ENCODE measurements around the gene SFTPA1.
"Not testable (repeated sequence)": the region's sequence is repeated elsewhere in the genome, so short reads cannot be mapped to it uniquely, and the experiment has no call there.

The SFTPA1 gene

DNA sequence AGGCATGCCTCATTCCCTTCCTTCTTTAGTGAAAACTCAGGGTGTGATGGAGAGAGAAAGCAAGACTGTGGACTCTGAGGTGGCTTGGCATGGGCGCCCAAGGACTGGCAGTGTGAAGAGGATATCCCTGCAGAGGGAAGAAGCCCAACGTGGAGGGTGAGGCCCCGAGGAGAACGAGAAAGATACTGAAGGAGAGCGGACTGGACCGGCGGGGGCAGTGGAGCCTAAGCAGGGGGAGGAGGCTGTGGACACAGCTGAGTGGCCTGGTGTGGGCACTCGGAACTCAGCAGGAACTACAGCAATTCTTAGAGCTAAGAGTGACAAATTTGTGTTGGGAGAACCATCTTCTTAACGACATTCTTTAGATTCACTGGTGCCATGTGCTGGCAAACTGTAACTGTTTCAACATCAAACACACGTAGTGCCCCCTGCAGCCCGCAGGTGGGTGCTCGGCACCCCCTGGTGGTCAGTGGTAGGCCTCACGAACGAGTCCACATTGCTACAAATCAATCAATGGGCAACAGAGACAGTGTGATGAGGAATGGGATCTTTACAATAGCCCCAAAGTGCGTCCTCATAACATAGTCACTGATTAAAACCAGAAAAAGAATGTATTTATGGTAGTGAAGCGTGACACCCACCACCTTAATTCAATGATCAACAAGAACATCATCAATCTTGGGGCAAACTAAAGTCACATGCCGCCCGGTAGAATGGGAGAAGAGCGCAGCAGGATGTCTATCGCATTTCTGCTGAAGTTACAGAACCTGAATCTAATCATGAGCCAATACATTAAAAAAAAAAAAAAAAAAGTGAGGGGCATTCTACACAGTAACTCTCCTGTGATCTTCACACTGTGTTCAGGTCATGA is 2.0 kb upstream of the SFTPA1 start:
- H3K4me3 ChIP-seq, result no peak overlapping the region
- H3K27ac ChIP-seq, result no peak overlapping the region

DNA sequence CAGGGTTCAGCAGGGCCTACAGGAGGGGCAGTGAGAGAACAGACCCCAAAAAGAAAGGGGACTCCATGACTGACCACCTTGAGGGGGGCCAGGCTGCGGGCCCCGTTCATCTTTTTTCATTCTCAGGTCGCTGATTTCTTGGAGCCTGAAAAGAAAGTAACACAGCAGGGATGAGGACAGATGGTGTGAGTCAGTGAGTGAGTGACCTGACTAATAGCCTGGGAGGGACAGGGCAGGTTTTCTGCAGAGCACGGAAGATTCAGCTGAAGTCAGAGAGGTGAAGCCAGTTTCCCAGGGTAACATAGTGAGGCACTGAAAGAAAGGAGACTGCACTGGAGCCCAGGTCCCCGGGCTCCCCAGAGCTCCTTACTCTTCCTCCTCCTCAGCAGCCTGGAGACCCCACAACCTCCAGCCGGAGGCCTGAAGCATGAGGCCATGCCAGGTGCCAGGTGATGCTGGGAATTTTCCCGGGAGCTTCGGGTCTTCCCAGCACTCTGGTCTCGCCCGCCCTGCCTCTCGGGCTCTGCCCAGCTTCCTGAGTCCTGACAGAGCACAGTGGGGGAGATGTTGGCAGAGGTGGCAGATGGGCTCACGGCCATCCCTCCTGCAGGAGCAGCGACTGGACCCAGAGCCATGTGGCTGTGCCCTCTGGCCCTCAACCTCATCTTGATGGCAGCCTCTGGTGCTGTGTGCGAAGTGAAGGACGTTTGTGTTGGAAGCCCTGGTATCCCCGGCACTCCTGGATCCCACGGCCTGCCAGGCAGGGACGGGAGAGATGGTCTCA is 646 bp downstream of the SFTPA1 start:
- H3K27ac ChIP-seq, H3K4me3 ChIP-seq: not testable (repeated sequence)

DNA sequence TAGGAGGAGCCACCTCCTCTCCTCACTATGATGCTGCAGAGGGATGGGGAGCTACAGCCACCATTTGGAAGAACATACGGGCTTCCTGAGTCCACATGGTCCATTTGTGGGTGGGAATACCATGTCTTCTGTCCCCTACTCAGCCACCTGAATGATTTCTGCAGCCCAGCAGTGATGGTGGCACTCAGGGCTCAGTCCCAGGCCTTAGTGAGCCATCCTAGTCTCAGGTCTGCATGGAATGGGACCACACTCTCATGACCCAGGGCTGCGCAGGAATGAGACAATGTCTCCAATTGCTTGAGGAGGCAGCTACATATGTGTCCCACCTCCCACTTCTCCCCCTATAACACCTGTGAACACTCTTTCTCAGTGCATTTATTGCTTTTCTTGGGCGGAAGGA is 4.8 kb downstream of the SFTPA1 start:
- Histone ChIP-seq H3K4me3 (no peak overlapping the region), H3K27ac (no peak overlapping the region)

DNA sequence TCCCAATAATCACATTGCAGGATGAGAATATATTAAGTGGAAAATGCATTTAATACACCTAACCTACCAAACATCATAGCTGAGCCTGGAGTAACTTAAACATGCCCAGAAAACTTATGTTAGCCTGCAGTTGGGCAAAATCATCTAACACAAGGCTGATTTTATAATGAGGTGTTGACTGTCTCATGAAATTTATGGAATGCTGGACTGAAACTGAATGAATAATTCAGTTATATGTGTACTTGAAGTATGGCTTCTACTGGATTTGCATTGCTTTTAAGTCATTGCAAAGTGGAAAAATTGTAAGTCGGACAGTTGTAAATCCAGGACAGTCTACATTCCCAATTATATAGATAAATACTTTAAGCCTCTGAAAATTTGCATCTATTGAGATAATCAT is 5.4 kb downstream of the SFTPA1 start:
- H3K27ac ChIP-seq, result no peak overlapping the region
- no peak overlapping the region for H3K4me3 ChIP-seq

DNA sequence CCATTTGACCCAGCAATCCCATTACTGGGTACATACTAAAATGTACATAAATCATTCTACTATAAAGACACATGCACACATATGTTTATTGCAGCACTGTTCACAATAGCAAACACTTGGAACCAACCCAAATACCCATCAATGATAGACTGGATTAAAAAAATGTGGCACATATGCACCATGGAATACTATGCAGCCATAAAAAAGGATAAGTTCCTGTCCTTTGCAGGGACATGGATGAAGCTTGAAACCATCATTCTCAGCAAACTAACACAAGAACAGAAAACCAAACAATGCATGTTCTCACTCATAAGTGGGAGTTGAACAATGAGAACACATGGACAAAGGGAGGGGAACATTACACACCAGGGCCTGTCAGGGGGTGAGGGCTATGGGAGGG is 12.9 kb downstream of the SFTPA1 start:
- not testable (repeated sequence) for H3K4me3 ChIP-seq, H3K27ac ChIP-seq

DNA sequence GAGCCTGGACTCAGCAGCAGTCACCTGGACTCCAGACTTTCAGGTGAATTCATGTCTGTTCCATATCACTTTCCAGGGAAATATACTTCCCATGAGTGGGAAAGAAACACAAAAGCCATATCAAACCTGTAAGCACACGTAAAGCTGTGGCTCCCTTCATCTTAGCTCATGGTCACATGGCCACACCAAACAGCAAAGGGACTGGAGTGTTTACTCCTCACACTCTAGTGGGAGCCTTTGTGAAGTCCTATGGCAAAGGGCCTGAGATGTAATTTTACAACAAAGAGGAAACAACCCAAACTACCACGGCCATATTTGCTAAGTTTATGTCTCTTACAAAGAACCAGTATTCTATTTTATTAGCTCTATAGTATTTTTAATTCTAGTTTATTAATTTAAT is 16.3 kb downstream of the SFTPA1 start:
- Histone ChIP-seq H3K4me3 (no peak overlapping the region), H3K27ac (no peak overlapping the region)

DNA sequence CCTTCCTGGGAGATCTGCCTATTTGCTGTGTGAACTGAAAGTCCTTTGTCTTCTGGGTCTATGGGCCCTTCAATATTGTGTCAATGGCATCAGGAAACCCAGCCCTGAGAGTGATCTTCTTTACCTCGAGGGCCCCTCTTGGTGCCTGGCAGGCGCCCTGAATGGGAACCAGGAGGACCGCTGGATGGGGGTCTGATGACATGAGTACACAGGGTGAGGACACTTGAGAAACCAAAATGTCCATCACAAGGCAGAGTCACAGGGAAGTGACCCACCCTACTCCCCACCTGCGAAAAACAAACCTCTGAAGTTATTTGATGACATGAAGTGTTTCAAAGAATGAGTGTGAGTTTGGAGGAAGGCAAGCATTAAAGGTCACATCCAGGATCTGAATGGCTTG is 17.3 kb downstream of the SFTPA1 start:
- Histone ChIP-seq H3K27ac (no peak overlapping the region), H3K4me3 (no peak overlapping the region)

DNA sequence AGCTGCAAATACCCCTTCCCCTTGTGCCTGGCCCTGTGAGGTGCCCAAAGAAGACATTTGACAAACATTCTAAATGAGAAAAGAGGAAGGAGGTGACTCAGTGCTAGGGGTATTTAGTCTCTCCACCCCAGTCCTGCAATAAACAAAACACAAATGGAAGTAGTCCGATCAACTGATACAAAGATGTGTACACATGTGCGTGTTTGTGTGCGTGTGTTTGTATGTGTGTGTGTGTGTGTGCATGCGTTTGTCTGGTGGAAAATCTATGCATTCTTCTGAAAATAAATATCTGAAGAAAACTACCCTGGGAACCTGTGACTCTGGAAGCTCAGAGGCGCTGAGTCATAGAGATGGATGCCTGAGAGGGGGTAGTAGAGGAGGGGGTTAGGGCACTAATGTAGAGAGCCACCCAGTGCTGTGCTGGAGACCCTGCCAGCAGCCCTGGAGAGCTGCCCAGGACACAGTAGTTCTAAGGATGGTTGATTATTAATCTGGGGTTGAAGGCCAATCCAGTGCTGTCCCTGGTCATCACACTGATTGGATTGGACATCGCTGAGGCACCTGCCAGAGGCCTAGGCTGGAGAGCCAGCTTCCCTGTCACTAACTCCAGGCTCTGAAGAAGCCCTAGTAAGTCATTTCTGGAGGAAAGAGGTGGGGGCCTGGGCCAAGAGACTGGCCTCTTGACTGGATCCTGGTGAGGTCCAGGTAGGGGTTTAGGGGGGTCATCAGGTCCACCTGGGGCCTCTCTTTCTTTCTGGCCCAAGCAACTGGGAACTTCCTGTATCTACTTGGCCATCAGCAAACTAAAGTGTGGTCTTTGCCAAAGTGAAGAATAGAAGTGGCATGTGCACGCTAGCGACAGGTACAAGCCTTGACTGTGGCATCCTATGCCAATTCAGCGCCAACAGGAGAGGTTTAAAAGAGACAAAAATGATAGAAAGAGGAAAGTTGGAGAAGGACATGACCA is 18.5 kb downstream of the SFTPA1 start:
- H3K4me3 ChIP-seq, result no peak overlapping the region

DNA sequence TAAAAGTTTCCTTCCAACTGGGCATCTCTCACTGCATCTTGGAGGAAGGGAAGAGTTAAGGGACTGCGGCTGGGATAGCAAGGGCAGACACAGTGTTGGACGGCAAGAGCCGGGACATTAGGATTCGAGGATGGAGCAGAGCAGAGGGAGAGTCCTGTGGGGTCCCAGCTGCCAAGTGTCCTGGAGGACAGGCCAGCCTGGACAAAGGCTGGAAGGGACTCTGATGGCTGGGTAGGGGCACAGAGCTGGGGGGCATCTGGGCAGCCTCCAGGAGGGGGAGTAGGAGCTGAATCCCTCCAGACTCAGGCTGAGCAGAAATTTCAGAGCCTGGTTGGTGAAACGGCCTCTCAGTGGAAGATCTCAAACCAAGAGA is 19.2 kb downstream of the SFTPA1 start:
- no peak overlapping the region for H3K4me3 ChIP-seq
- H3K27ac ChIP-seq, result no peak overlapping the region

More for the DNA sequence above, 18.5 kb downstream of the SFTPA1 start:
- H3K27ac ChIP-seq, result no peak overlapping the region

DNA sequence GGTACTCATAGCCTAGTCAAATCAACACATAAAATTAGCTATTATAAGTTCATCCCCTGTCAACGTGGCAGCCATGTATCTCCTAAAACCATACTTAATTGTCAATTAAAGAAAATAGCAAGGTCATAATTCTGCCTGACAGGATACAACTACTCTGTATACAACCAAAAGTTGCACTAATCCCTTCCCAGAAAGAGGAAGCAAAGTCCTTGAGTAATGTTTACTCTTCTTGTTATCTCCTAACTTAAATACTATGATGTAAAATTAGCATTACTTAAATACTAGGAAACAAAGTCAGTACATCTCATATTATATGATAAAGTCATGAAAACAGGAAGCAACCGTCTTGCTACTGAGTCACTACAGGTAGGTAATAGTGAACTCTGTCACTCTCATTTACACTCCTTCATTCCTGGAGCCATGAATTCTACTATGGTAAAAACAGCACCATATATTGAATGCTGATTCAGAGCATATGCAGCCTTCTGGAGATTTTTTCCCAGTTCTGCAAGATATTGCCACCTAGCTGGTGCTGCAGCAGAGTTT is 26.0 kb downstream of the SFTPA1 start:
- not testable (repeated sequence) for H3K27ac ChIP-seq, H3K4me3 ChIP-seq

DNA sequence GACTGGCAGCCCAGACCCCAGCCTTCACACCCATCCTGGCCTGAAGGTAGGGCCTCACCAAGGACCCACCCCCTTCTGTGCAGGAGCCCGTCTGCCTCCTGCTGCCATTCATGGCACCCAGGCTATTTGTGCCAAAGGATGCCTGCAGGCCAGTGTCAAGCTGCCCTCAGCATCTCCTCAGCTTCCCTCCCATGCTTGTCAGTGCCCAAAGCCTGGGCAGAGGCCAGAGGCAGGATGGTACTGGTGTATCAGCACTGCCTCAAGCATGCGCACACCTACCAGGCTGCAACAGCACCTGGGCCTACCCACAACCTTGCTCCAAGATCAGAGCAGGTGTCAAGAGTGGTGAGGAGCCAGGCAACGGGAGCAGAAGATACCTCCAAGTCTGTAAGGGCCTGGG is 27.6 kb downstream of the SFTPA1 start:
- no peak overlapping the region for H3K27ac ChIP-seq

DNA sequence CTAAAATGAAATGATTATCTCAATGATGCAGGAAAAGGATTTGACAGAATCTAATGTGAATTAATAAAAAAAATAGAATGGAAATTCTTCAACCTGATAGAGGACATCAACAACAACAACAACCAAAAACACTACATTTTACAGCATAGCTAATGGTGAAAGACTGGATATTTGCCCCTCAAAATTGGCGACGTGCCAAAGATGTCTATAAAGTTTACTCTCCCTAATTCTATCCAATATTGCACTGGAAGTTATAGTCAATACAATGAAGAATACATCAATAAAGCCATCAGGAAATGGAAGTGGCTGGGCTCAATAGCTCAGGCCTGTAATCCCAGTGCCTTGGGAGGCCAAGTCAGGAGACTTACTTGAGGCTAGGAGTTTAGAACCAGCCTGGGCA is 42.0 kb downstream of the SFTPA1 start:
- H3K27ac ChIP-seq, H3K4me3 ChIP-seq: not testable (repeated sequence)

More for the DNA sequence above, 27.6 kb downstream of the SFTPA1 start:
- no peak overlapping the region for H3K4me3 ChIP-seq

DNA sequence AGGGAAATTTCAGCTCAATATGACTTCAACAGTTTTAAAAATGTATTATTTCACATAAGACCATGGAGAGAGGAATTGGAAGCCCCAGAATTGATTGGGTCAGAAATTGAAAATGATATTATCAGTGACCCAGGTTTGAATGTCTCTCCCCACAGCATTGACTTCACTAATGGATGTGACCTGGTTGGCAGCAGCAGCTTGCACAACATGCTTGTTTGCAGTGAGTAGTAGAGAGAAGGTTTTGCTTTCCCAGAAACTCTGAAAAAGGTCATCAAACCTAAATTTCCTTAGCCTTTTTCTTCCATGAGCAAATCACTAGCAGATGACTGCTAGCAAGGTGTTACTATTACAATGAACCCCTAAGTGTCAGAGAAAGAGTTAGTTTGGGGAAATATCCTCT is 52.5 kb downstream of the SFTPA1 start:
- H3K27ac ChIP-seq, H3K4me3 ChIP-seq: not testable (repeated sequence)

DNA sequence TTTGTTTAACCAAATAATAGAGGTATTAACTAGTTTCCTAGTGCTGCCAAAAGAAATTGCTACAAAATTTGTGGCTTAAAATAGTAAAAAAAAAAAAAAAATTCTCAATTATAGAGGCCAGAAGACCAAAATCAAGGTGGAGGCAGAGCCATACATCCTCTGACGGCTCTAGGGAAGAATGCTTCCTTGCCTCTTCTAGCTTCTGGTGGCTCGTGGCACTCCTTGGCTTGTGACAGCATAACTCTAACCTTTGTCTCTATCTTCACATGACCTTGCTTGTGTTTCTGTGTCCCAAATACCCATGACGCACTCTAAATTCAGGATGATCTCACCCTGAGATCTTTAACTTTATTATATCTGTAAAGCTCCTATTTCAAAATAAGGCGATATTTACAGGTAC is 53.9 kb downstream of the SFTPA1 start:
- not testable (repeated sequence) for H3K4me3 ChIP-seq, H3K27ac ChIP-seq

All from skin epidermis (tissue), 12 donors.